Measurements from ENCODE around the gene HLA-DQB1. TPM values are rescaled to one million over a fixed set of nuclear protein-coding genes. Genes with fewer than 3 reads are reported as not detected.
"Not testable (repeated sequence)": the region's sequence is repeated elsewhere in the genome, so short reads cannot be mapped to it uniquely, and the experiment has no call there.

The HLA-DQB1 gene
- total RNA-seq, result 1 to 10 TPM in 2 of 4 donors, under 1 TPM in 1, not detected in 1; 0.14 to 1.9 (median 1.1) TPM

DNA sequence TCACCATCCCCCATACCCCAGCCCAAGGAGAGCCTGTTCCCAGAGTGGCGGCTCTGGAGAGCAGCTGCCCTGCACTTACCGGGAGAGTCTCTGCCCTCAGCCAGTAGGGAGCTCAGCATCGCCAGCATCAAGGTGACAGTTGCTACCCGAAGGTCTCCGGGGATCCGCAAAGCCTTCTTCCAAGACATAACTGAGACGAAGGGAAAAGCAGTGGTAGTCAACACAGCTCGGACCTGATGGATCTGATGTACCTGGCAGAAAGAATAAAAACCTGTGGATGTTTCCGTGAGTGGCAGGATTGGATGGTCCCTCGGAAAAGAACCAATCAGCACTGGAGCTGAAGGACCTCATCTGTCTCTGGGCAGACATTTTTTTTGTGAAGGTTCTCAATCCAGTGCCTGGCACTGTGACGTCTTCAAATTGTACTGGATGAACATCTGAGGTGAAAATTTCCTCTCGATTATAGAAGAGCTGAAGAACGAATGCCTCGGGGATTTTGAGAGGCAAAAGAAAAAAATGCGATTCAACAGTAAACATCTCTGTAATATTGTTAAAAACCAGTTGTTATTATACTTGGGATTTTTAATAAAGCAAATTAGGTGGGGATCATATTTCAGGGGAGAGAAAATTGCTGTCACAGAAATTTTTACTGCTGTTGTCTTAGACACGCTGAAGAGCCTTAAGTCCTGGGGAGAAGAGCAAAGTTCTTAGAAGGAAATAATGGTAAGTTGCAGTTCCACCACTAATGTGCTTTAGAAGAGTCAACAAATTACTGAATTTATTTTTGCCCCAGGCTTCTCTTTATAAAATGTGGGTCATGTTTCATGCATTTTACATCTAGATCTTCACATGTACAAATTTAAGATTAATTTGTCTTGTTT is at the start of gene HLA-DQB1:
TSS of gene HLA-DQB1 (minus strand) at position 238 of the 881 bp plus-strand sequence. CDS start at position 188, 50 bp downstream.
- H3K9me3 ChIP-seq, result peaks cover 0 to 4% of the 10 kb centered on the region in 2 donors
- H3K27ac ChIP-seq, result no peak within 1 kb of the TSS
- peak; percentile 27 for TF ChIP-seq POLR2A (IDR thresholded peaks at IDR 0.05)
- TF ChIP-seq EP300 (IDR thresholded peaks at IDR 0.05; ENCODE audit: low read depth), result no peak
- TF ChIP-seq POLR2AphosphoS5 (IDR thresholded peaks at IDR 0.05), result peak in 1 of 3 donors; percentile 49
- TF ChIP-seq, protein P1, sequence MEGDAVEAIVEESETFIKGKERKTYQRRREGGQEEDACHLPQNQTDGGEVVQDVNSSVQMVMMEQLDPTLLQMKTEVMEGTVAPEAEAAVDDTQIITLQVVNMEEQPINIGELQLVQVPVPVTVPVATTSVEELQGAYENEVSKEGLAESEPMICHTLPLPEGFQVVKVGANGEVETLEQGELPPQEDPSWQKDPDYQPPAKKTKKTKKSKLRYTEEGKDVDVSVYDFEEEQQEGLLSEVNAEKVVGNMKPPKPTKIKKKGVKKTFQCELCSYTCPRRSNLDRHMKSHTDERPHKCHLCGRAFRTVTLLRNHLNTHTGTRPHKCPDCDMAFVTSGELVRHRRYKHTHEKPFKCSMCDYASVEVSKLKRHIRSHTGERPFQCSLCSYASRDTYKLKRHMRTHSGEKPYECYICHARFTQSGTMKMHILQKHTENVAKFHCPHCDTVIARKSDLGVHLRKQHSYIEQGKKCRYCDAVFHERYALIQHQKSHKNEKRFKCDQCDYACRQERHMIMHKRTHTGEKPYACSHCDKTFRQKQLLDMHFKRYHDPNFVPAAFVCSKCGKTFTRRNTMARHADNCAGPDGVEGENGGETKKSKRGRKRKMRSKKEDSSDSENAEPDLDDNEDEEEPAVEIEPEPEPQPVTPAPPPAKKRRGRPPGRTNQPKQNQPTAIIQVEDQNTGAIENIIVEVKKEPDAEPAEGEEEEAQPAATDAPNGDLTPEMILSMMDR (IDR thresholded peaks at IDR 0.05), result no peak
- no peaks in the 10 kb centered on the region for H3K4me1 ChIP-seq
- peaks cover 3% of the 10 kb centered on the region for H3K27me3 ChIP-seq
- in situ Hi-C loops (cut with MboI; ENCODE audit: low pct_ligation_motif_present in 1 of 4, low pct_unique_long_range_greater_than_20kb in 1 of 4, low sequenced_read_pairs in 3 of 4), result no loop called here
- no peak for DNase-seq
- no peak within 1 kb of the TSS for H3K4me3 ChIP-seq
- 9 to 12% methylated on average over 5 to 16 of the region's 16 CpGs for WGBS, 2 donors (ENCODE audit: low coverage in 1 of 2)
- intact Hi-C loops (cut with DNase I; ENCODE audit: low total_unique reads), result no loop called here
- no peaks in the 10 kb centered on the region for H3K36me3 ChIP-seq

DNA sequence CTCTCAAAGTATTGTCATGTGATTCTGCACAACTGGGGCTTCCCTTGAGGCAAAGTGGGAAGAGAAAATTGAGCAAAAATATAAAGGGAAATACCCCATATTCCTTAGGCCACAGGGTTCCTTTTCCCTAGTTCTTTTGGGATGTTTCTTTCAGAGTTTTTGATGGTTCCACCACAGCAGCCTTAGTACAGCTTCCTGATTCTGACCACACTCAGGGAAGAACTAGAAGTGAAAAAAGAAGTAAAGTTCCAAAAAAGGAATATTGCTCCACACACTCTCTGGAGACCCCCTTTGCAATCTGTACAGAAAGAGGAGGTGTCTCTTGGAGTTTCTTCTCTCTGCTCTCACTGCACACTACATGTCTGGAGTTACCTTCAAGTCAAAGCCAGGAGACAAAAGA is 46.8 kb upstream of the HLA-DQB1 start:
- Histone ChIP-seq H3K4me1 (no peaks in the 10 kb centered on the region), H3K9me3 (no peaks in the 10 kb centered on the region), H3K27ac (no peak overlapping the region), H3K36me3 (no peaks in the 10 kb centered on the region), H3K27me3 (no peaks in the 10 kb centered on the region), H3K4me3 (no peak overlapping the region)
- TF ChIP-seq POLR2AphosphoS5 (IDR thresholded peaks at IDR 0.05), result no peak
- no peak for TF ChIP-seq EP300 (IDR thresholded peaks at IDR 0.05; ENCODE audit: low read depth)
- no peak for TF ChIP-seq POLR2A (IDR thresholded peaks at IDR 0.05)
- TF ChIP-seq, protein P1 (IDR thresholded peaks at IDR 0.05), result no peak
- in situ Hi-C loops (cut with MboI; ENCODE audit: low pct_ligation_motif_present in 1 of 4, low pct_unique_long_range_greater_than_20kb in 1 of 4, low sequenced_read_pairs in 3 of 4) (no loop called here), intact Hi-C loops (cut with DNase I; ENCODE audit: low total_unique reads) (no loop called here)
- DNase-seq, result no peak

DNA sequence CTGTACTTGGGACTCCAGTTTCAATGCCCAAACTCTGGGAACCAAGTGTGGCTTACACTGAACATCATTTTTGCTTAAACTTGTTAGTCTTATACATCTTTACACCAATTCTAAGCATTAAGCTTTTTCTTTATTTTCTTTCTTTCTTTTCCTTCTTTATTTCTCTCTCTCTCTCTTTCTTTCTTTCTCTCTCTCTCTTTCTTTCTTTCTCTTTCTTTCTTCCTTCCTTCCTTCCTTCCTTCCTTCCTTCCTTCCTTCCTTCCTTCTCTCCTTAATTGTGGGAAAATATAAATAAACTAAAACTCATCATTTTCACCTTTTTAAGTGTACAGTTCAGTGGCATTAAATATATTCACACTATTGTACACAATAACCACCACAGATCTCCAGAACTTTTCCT is 43.2 kb upstream of the HLA-DQB1 start:
- Histone ChIP-seq H3K27ac (no peak overlapping the region), H3K27me3 (no peaks in the 10 kb centered on the region), H3K4me3 (no peak overlapping the region), H3K4me1 (no peaks in the 10 kb centered on the region), H3K9me3 (no peaks in the 10 kb centered on the region), H3K36me3 (no peaks in the 10 kb centered on the region)
- in situ Hi-C loops (cut with MboI; ENCODE audit: low pct_ligation_motif_present in 1 of 4, low pct_unique_long_range_greater_than_20kb in 1 of 4, low sequenced_read_pairs in 3 of 4) (loop anchor here in 1 of 4 donors (10.0 kb wide), 1 partner anchor 465 kb away; no protein-coding TSS in a partner anchor), intact Hi-C loops (cut with DNase I; ENCODE audit: low total_unique reads) (no loop called here)
- no peak for DNase-seq
- no peak for TF ChIP-seq EP300 (IDR thresholded peaks at IDR 0.05; ENCODE audit: low read depth)
- TF ChIP-seq, protein P1 (IDR thresholded peaks at IDR 0.05), result no peak
- no peak for TF ChIP-seq POLR2AphosphoS5 (IDR thresholded peaks at IDR 0.05)
- TF ChIP-seq POLR2A (IDR thresholded peaks at IDR 0.05), result no peak

DNA sequence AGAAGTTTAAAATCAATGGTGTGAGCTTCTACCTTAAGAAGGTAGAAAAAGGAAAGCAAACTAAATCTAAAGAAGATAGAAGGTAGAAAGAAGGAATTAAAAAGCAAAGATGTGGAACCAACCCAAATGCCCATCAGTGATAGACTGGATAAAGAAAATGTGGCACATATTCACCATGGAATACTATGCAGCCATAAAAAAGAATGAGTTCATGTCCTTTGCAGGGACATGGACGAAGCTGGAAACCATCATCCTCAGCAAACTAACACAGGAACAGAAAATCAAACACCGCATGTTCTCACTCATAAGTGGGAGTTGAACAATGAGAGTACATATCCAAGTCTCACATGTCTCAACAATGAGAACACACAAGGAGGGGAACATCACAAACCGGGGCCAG is 38.7 kb upstream of the HLA-DQB1 start:
- H3K4me1 ChIP-seq; H3K36me3 ChIP-seq; H3K9me3 ChIP-seq; H3K4me3 ChIP-seq; H3K27ac ChIP-seq; intact Hi-C loops (cut with DNase I; ENCODE audit: low total_unique reads); DNase-seq: not testable (repeated sequence)
- H3K27me3 ChIP-seq, result peaks cover 38% of the 10 kb centered on the region
- WGBS, 2 donors (ENCODE audit: low coverage in 1 of 2), result 77 to 94% methylated on average over 2 to 3 of the region's 3 CpGs
- in situ Hi-C loops (cut with MboI; ENCODE audit: low pct_ligation_motif_present in 1 of 4, low pct_unique_long_range_greater_than_20kb in 1 of 4, low sequenced_read_pairs in 3 of 4), result loop anchor here in 1 of 4 donors (10.0 kb wide), 1 partner anchor 460 kb away; no protein-coding TSS in a partner anchor
